GM21423 (cell line): ENCODE measurements around the gene C11orf21.

Experiments used
- ATAC-seq: cut with Tn5 transposase; IDR thresholded peaks from one replicate; pipeline ENCODE4 v1.9.1; 2021; ENCODE audit warnings: mild to moderate bottlenecking, moderate library complexity; ENCODE audit not compliant: unreplicated experiment

The C11orf21 gene

GRCh38 chr11:2262301-2263070, 39.2 kb downstream of the C11orf21 start:
- ATAC-seq: no peak

GRCh38 chr11:2261436-2262230, 40.1 kb downstream of the C11orf21 start:
- no peak for ATAC-seq

- no peak for ATAC-seq
Observed at GRCh38 chr11:2260491-2261364, 41.0 kb downstream of the C11orf21 start.

GRCh38 chr11:2259897-2260451, 41.7 kb downstream of the C11orf21 start:
- no peak for ATAC-seq

GRCh38 chr11:2259466-2259830, 42.3 kb downstream of the C11orf21 start:
- ATAC-seq: no peak

- ATAC-seq: no peak
Observed at GRCh38 chr11:2258501-2259465, 42.9 kb downstream of the C11orf21 start.

GRCh38 chr11:2256951-2257700, 44.6 kb downstream of the C11orf21 start:
- ATAC-seq: no peak

GRCh38 chr11:2256293-2256913, 45.3 kb downstream of the C11orf21 start:
- ATAC-seq: no peak

GRCh38 chr11:2252018-2252417, 49.7 kb downstream of the C11orf21 start:
- ATAC-seq: no peak

GRCh38 chr11:2251138-2251537, 50.6 kb downstream of the C11orf21 start:
- ATAC-seq: no peak

- no peak for ATAC-seq
Observed at GRCh38 chr11:2250485-2250884, 51.2 kb downstream of the C11orf21 start.

GRCh38 chr11:2250041-2250440, 51.7 kb downstream of the C11orf21 start:
- ATAC-seq: no peak

- no peak for ATAC-seq
Observed at GRCh38 chr11:2249189-2249916, 52.4 kb downstream of the C11orf21 start.

- ATAC-seq: no peak
Observed at GRCh38 chr11:2248762-2249161, 53.0 kb downstream of the C11orf21 start.

GRCh38 chr11:2248242-2248641, 53.5 kb downstream of the C11orf21 start:
- ATAC-seq: no peak

- no peak for ATAC-seq
Observed at GRCh38 chr11:2247496-2247895, 54.2 kb downstream of the C11orf21 start.
